Keratinocyte (primary cell): ENCODE results near the gene EDC3. TPM values are rescaled to one million over a fixed set of nuclear protein-coding genes. Genes with fewer than 3 reads are reported as not detected.

Experiments
- DNase-seq: peaks from one replicate; pipeline ENCODE4 v3.0.0-alpha.2; 2011; ENCODE audit warnings: low read depth, missing footprints, low spot score
- FAIRE-seq: peaks from 2 replicates; lab custom pipeline; 2011; peaks lifted over from hg19 to GRCh38; lab: Jason Lieb, UNC
- H2AFZ ChIP-seq: 2 replicates; pipeline ENCODE4 v1.6.0; 2012; ENCODE audit warnings: low read length, control low read depth, inconsistent platforms; ENCODE audit not compliant: control insufficient read depth
- H3K27ac ChIP-seq: 2 replicates; pipeline ENCODE4 v1.5.1; 2011; ENCODE audit warnings: low read length; ENCODE audit not compliant: control insufficient read depth, insufficient read depth
- H3K27me3 ChIP-seq: 3 replicates; pipeline ENCODE4 v1.6.0; 2011; ENCODE audit warnings: low read length; ENCODE audit not compliant: control insufficient read depth, insufficient read depth; ENCODE audit errors: extremely low read depth
- H3K36me3 ChIP-seq, 2 experiments: 2 replicates in 1 of 2; 3 replicates in 1 of 2; pipeline ENCODE4 v1.5.1; 2011; ENCODE audit warnings: low read length in 2 of 2, mild to moderate bottlenecking in 1 of 2; ENCODE audit not compliant: control insufficient read depth in 2 of 2, insufficient read depth in 2 of 2; ENCODE audit errors: extremely low read depth in 1 of 2
- H3K4me1 ChIP-seq: 3 replicates; pipeline ENCODE4 v1.5.1; 2011; ENCODE audit warnings: low read length; ENCODE audit not compliant: control insufficient read depth, insufficient read depth; ENCODE audit errors: extremely low read depth
- H3K4me2 ChIP-seq: 3 replicates; pipeline ENCODE4 v1.6.0; 2011; ENCODE audit warnings: low read depth, low read length; ENCODE audit not compliant: control insufficient read depth, insufficient read depth; ENCODE audit errors: extremely low read depth
- H3K4me3 ChIP-seq, 3 experiments: fragments of 200-600 bp in 1 of 3; sonication (generic) in 1 of 3; 2 replicates in 2 of 3; 3 replicates in 1 of 3; pipeline ENCODE4 v1.5.1; 2011 to 2016; ENCODE audit warnings: low read length in 3 of 3, mild to moderate bottlenecking in 3 of 3, control low read depth in 2 of 3, inconsistent platforms in 1 of 3, low read depth in 1 of 3, mixed read lengths in 1 of 3, mixed run types in 1 of 3, moderate library complexity in 1 of 3; ENCODE audit not compliant: control insufficient read depth in 2 of 3, insufficient read depth in 2 of 3; ENCODE audit errors: extremely low read depth in 1 of 3
- H3K79me2 ChIP-seq: 2 replicates; pipeline ENCODE4 v1.6.0; 2012; ENCODE audit warnings: low read length; ENCODE audit not compliant: control insufficient read depth, insufficient read depth
- H3K9ac ChIP-seq: 3 replicates; pipeline ENCODE4 v1.6.0; 2011; ENCODE audit warnings: low read length; ENCODE audit not compliant: control insufficient read depth, insufficient read depth; ENCODE audit errors: extremely low read depth
- H3K9me1 ChIP-seq: 3 replicates; pipeline ENCODE4 v1.6.0; 2011; ENCODE audit warnings: low read length; ENCODE audit not compliant: control insufficient read depth, insufficient read depth; ENCODE audit errors: extremely low read depth
- H3K9me3 ChIP-seq: 2 replicates; pipeline ENCODE4 v1.5.1; 2012; ENCODE audit warnings: low read depth, low read length; ENCODE audit not compliant: control insufficient read depth
- H4K20me1 ChIP-seq: 3 replicates; pipeline ENCODE4 v1.6.0; 2011; ENCODE audit warnings: low read length; ENCODE audit not compliant: control insufficient read depth, insufficient read depth; ENCODE audit errors: extremely low read depth
- CTCF ChIP-seq, 3 experiments: IDR thresholded peaks in 1 of 3; conservative IDR thresholded peaks in 1 of 3; optimal IDR thresholded peaks in 1 of 3; 2 replicates in 2 of 3; 3 replicates in 1 of 3; pipeline versions ENCODE3 to v1.5.1; 2011; ENCODE audit warnings: low read length in 3 of 3, mild to moderate bottlenecking in 3 of 3, moderate library complexity in 2 of 3, control low read depth in 1 of 3, inconsistent platforms in 1 of 3; ENCODE audit not compliant: insufficient read depth in 2 of 3; ENCODE audit errors: extremely low read depth in 1 of 3
- EZH2 ChIP-seq: IDR thresholded peaks from one replicate; pipeline ENCODE4 v1.6.1; 2012; ENCODE audit warnings: inconsistent platforms, mild to moderate bottlenecking, low read length, moderate library complexity
- dilution Hi-C: fragments of 300-500 bp; cut with MboI; formaldehyde crosslinking; loops from one replicate; pipeline ENCODE4 v1.7.0; 2020; ENCODE audit warnings: low sequenced_read_pairs; ENCODE audit not compliant: extremely low pct_ligation_motif_present
- polyA plus RNA-seq, 5 experiments: library from polyadenylated mRNA; depleted of rRNA in 3 of 5; stranded (reverse) in 3 of 5; stranded (forward) in 1 of 5; unstranded in 1 of 5; fragments of >200 nt; gene quantifications; 1 replicate in 1 of 5; 2 replicates in 3 of 5; 3 replicates in 1 of 5; pipeline versions ENCODE4 v1.2.1 to v1.2.3, GENCODE V29; 2011 to 2012; ENCODE audit warnings: missing spikeins in 2 of 5, low read depth in 1 of 5, low replicate concordance in 1 of 5

EDC3 gene
- polyA plus RNA-seq, 1 donor (not counting 4 experiments of a cell fraction or from before 2014, with no cell fraction given): 33.6 TPM

- FAIRE-seq (no peak), DNase-seq (no peak)
- no peak overlapping the region for H3K27ac ChIP-seq
- no peaks in the 10 kb centered on the region for H3K9me3 ChIP-seq
- peaks cover 11% of the 10 kb centered on the region for H4K20me1 ChIP-seq
- H3K27me3 ChIP-seq: no peaks in the 10 kb centered on the region
- H3K4me2 ChIP-seq: no peak overlapping the region
- dilution Hi-C loops: no loop called here
- TF ChIP-seq CTCF (optimal IDR thresholded peaks at IDR 0.05 in 1 of 3, IDR thresholded peaks at IDR 0.05 in 1 of 3, conservative IDR thresholded peaks at IDR 0.05 in 1 of 3; ENCODE audit: extremely low read depth in 1 of 3, insufficient read depth in 2 of 3, low read length in 3 of 3): no peak
- no peak for TF ChIP-seq EZH2
- no peaks in the 10 kb centered on the region for H3K9me1 ChIP-seq
- no peak overlapping the region for H3K9ac ChIP-seq
- H3K4me1 ChIP-seq: no peaks in the 10 kb centered on the region
- H3K36me3 ChIP-seq: peaks cover 61 to 79% of the 10 kb centered on the region in 2 experiments
- no peak overlapping the region for H3K4me3 ChIP-seq
- H2AFZ ChIP-seq: no peak overlapping the region
- no peaks in the 10 kb centered on the region for H3K79me2 ChIP-seq
Measured at GRCh38 chr15:74628949-74629348, 66.9 kb downstream of the EDC3 start.

- TF ChIP-seq EZH2 (no peak), CTCF (optimal IDR thresholded peaks at IDR 0.05 in 1 of 3, IDR thresholded peaks at IDR 0.05 in 1 of 3, conservative IDR thresholded peaks at IDR 0.05 in 1 of 3; ENCODE audit: extremely low read depth in 1 of 3, insufficient read depth in 2 of 3, low read length in 3 of 3) (no peak)
- dilution Hi-C loops: no loop called here
- H3K4me3 ChIP-seq: no peak overlapping the region
- H3K27me3 ChIP-seq: no peaks in the 10 kb centered on the region
- H3K9me3 ChIP-seq: no peaks in the 10 kb centered on the region
- H3K27ac ChIP-seq: no peak overlapping the region
- FAIRE-seq: no peak
- H4K20me1 ChIP-seq: peaks cover 11% of the 10 kb centered on the region
- DNase-seq: no peak
- H3K9ac ChIP-seq: no peak overlapping the region
- H3K79me2 ChIP-seq: peaks cover 3% of the 10 kb centered on the region
- no peak overlapping the region for H2AFZ ChIP-seq
- H3K4me2 ChIP-seq: no peak overlapping the region
- H3K36me3 ChIP-seq: peaks cover 63 to 81% of the 10 kb centered on the region in 2 experiments
- no peaks in the 10 kb centered on the region for H3K4me1 ChIP-seq
- no peaks in the 10 kb centered on the region for H3K9me1 ChIP-seq
Measured at GRCh38 chr15:74628199-74628598, 67.6 kb downstream of the EDC3 start.
